ENCODE results near the gene NETO2. TPM values are rescaled to one million over a fixed set of nuclear protein-coding genes. Genes with fewer than 3 reads are reported as not detected.

Gene NETO2
- total RNA-seq, 2 donors from 2014 or later = 3.0 to 3.1 TPM

- H3K4me3 ChIP-seq = no peak overlapping the region
- no peak overlapping the region for H3K27ac ChIP-seq
- no peak for TF ChIP-seq POLR2A (IDR thresholded peaks at IDR 0.05)
- no peak for TF ChIP-seq CTCF (IDR thresholded peaks at IDR 0.05)
- no peaks in the 10 kb centered on the region for H3K36me3 ChIP-seq (replicated peaks in 1 of 2; ENCODE audit: insufficient read depth in 1 of 2, low read depth in 2 of 2)
- no peaks in the 10 kb centered on the region for H3K9me3 ChIP-seq
- no peaks in the 10 kb centered on the region for H3K27me3 ChIP-seq
- WGBS, 2 donors = 76 to 79% methylated on average over 6 of the region's 6 CpGs
- intact Hi-C loops (cut with DNase I) = no loop called here
- no peak for DNase-seq
- H3K4me1 ChIP-seq = no peaks in the 10 kb centered on the region
- ATAC-seq = no peak
Measured at GRCh38 chr16:47084198-47084597, 59.5 kb downstream of the NETO2 start.

- Histone ChIP-seq H3K27ac (no peak overlapping the region), H3K27me3 (no peaks in the 10 kb centered on the region), H3K4me3 (no peak overlapping the region), H3K4me1 (no peaks in the 10 kb centered on the region), H3K9me3 (no peaks in the 10 kb centered on the region), H3K36me3 (replicated peaks in 1 of 2; ENCODE audit: insufficient read depth in 1 of 2, low read depth in 2 of 2) (no peaks in the 10 kb centered on the region)
- intact Hi-C loops (cut with DNase I) = no loop called here
- ATAC-seq (no peak), DNase-seq (no peak)
- 80 to 98% methylated on average over 2 of the region's 2 CpGs for WGBS, 2 donors
- TF ChIP-seq CTCF (IDR thresholded peaks at IDR 0.05) (no peak), POLR2A (IDR thresholded peaks at IDR 0.05) (no peak)
Measured at GRCh38 chr16:47082099-47082865, 61.5 kb downstream of the NETO2 start.

- no peak for DNase-seq
- H3K27ac ChIP-seq = no peak overlapping the region
- no peak for ATAC-seq
- TF ChIP-seq CTCF (IDR thresholded peaks at IDR 0.05) (no peak), POLR2A (IDR thresholded peaks at IDR 0.05) (no peak)
- no peaks in the 10 kb centered on the region for H3K36me3 ChIP-seq (replicated peaks in 1 of 2; ENCODE audit: insufficient read depth in 1 of 2, low read depth in 2 of 2)
- no peaks in the 10 kb centered on the region for H3K9me3 ChIP-seq
- no peaks in the 10 kb centered on the region for H3K27me3 ChIP-seq
- no peaks in the 10 kb centered on the region for H3K4me1 ChIP-seq
- H3K4me3 ChIP-seq = no peak overlapping the region
- WGBS, 2 donors = 73 to 82% methylated on average over 1 of the region's 1 CpG
- intact Hi-C loops (cut with DNase I) = no loop called here
Measured at GRCh38 chr16:47081115-47081514, 62.6 kb downstream of the NETO2 start.

- Histone ChIP-seq H3K27ac (no peak overlapping the region), H3K36me3 (replicated peaks in 1 of 2; ENCODE audit: insufficient read depth in 1 of 2, low read depth in 2 of 2) (no peaks in the 10 kb centered on the region), H3K4me3 (no peak overlapping the region), H3K27me3 (no peaks in the 10 kb centered on the region), H3K9me3 (no peaks in the 10 kb centered on the region), H3K4me1 (no peaks in the 10 kb centered on the region)
- intact Hi-C loops (cut with DNase I) = no loop called here
- 74 to 75% methylated on average over 5 of the region's 5 CpGs for WGBS, 2 donors
- no peak for TF ChIP-seq POLR2A (IDR thresholded peaks at IDR 0.05)
- no peak for TF ChIP-seq CTCF (IDR thresholded peaks at IDR 0.05)
- no peak for ATAC-seq
- DNase-seq = no peak
Measured at GRCh38 chr16:47079860-47080259, 63.9 kb downstream of the NETO2 start.
